ENCODE data around the gene PRICKLE1.

PRICKLE1 gene

DNA sequence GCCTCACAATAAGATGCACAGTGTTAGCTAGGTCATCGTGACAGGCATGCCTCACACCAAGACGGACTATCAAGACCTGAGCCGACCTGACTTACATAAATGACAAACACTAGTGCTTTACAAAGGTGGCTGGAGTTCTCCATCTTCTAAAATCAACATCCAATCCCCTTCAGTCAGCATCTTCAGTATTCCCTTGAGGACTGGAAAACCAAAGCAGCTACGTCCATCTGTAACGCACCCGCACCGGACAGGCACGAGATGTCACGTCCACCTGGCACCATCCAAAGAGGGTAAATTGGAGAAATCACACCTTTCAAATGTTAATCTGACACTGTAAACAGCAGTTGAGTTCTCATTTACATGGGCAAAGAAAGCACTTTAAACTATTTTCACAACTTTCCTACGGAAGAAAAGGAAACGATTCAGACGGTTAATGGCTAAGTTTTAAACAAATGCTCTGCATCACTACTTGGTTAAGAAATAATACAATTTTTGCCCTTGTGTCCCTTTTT, 130.2 kb downstream of the PRICKLE1 start:
- TF ChIP-seq, protein P1, sequence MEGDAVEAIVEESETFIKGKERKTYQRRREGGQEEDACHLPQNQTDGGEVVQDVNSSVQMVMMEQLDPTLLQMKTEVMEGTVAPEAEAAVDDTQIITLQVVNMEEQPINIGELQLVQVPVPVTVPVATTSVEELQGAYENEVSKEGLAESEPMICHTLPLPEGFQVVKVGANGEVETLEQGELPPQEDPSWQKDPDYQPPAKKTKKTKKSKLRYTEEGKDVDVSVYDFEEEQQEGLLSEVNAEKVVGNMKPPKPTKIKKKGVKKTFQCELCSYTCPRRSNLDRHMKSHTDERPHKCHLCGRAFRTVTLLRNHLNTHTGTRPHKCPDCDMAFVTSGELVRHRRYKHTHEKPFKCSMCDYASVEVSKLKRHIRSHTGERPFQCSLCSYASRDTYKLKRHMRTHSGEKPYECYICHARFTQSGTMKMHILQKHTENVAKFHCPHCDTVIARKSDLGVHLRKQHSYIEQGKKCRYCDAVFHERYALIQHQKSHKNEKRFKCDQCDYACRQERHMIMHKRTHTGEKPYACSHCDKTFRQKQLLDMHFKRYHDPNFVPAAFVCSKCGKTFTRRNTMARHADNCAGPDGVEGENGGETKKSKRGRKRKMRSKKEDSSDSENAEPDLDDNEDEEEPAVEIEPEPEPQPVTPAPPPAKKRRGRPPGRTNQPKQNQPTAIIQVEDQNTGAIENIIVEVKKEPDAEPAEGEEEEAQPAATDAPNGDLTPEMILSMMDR (conservative IDR thresholded peaks at IDR 0.05) = no peak
- H3K27ac ChIP-seq = no peak overlapping the region

GRCh38 chr12:42458575-42458974, 131.0 kb downstream of the PRICKLE1 start:
- TF ChIP-seq, protein P1 (conservative IDR thresholded peaks at IDR 0.05) = no peak
- no peak overlapping the region for H3K27ac ChIP-seq

DNA sequence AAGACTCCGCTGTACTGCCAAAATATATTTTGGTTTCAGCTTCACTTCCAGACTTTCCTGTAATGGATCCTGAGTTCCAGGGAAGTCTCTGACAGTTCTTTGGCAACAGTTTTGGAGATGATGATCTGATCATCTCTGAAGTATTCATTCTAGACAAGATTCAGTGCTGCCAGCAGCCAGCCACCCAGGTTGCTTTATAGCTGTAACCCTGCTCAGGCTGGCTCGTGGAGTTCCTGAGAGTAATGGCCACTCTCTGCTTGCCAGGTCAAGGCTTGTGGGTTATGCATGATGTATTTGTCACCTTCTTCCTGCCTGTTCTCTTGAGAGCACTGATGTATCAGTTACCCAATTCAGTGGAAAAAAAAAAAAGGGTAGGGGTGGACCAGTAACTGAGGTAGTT, 139.3 kb downstream of the PRICKLE1 start:
- no peak overlapping the region for H3K27ac ChIP-seq
- TF ChIP-seq, protein P1 (conservative IDR thresholded peaks at IDR 0.05) = no peak

DNA sequence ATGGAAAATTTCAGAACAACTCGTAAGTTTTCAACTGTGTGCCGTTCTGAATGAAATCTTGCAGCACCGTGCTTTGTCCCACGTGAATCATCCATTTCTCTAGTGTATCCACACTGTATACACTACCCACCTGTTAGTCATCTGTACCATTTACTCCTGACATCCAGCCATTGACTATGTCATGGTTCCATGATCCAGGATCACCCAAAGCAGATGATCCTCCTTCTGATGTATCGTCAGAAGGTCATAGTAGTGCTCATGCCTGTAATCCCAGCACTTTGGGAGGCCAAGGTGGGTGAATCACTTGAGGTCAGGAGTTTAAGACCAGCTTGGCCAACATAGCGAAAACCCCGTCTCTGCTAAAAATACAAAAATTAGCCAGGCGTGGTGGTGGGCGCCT, 140.7 kb downstream of the PRICKLE1 start:
- no peak overlapping the region for H3K27ac ChIP-seq
- TF ChIP-seq, protein P1 (conservative IDR thresholded peaks at IDR 0.05) = no peak

DNA sequence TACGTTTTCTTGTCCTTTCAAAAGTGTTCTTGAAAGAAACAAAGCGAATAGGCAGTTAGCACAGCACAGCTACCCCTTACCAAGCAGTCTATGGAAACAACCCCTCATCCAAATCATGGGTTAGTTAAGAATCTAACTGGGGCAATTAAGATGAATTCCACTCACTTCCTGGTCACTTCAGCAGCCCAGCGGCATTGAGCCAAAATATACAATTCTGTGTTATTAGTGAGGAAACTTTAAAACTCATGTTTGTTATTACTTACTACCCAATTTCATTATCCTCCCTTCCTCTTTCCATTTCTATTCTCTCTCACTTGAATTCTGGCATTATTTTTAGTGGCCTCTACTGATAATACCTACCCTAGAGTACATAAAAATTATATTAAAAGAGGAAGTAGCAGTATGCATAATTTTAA, 142.2 kb downstream of the PRICKLE1 start:
- no peak overlapping the region for H3K27ac ChIP-seq
- TF ChIP-seq, protein P1 (conservative IDR thresholded peaks at IDR 0.05) = no peak

DNA sequence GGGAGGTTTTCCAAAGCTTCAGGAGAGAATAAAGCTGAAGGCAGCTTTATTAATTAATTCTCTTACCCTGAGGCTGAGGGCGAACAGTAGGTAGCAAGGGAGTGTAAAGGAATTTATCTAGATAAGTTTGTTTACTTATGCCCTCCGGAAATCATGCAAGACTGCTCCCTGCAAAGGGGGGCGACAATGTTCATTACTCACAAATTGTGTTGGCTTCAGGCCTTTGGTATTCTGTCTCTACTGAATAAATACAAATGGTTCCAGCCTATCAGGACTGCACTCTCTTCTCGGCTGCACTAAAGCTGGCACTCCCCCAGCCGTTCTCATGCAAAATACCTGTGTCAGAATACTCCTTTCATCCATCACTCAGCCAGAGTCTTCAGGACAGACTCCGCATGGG, 142.8 kb downstream of the PRICKLE1 start:
- H3K27ac ChIP-seq = no peak overlapping the region
- TF ChIP-seq, protein P1 (conservative IDR thresholded peaks at IDR 0.05) = no peak

GRCh38 chr12:42445891-42446290, 143.7 kb downstream of the PRICKLE1 start:
- TF ChIP-seq, protein P1 (conservative IDR thresholded peaks at IDR 0.05) = no peak
- no peak overlapping the region for H3K27ac ChIP-seq

All from VCaP (cell line).